ENCODE data around the gene TCEAL9. TPM values are rescaled to one million over a fixed set of nuclear protein-coding genes. Genes with fewer than 3 reads are reported as not detected.

TCEAL9 gene
- total and polyA plus RNA-seq, 2 of the 8 experiments (the other 6 are each of a cell fraction or from before 2014, with no cell fraction given) = 22.2 to 36.8 TPM

GRCh38 chrX:103376118-103376978 is 20.0 kb downstream of the TCEAL9 start, which contains the start of gene BEX3:
BEX3 (plus strand) TSS chrX:103376538; CDS start chrX:103377522, 984 bp downstream.
- 10% methylated on average over 17 of the region's 62 CpGs; no CpG with 5 or more reads in 1 of the 2 experiments for WGBS, 2 experiments (ENCODE audit: extremely low coverage in 1 of 2, insufficient coverage in 1 of 2, insufficient read length in 1 of 2, insufficient replicate concordance in 2 of 2, low coverage in 1 of 2, low lambda C conversion rate in 2 of 2, missing lambda C conversion rate in 1 of 2)
- POLR2A ChIA-PET (ENCODE audit: partially characterized antibody) = interaction anchor here (0.7 to 4.8 kb wide), 11 partner anchors 10 to 88 kb away, joined by 3 to 30 read pairs (median 5); partner anchors contain the start of gene TCEAL9
- Histone ChIP-seq H3K27me3 (replicated peaks in 1 of 4; ENCODE audit: control insufficient read depth in 3 of 4, extremely low read depth in 1 of 4, insufficient read depth in 3 of 4, low read length in 3 of 4) (no peaks in the 10 kb centered on the region), H3K79me2 (ENCODE audit: control insufficient read depth in 1 of 2, insufficient read depth in 2 of 2, low read length in 2 of 2) (peaks cover 0 to 8% of the 10 kb centered on the region in 2 experiments; a peak in 2 of 4 replicates), H2AK5ac (ENCODE audit: low read depth, low read length) (0 out of 2 replicates have a peak within 1 kb of the TSS, but pooled peaks have one; percentile 53), H3K4ac (replicated peaks; ENCODE audit: insufficient read length, low read depth, low read length) (peak within 1 kb of the TSS; percentile 69), H3K36me3 (ENCODE audit: control insufficient read depth in 2 of 4, insufficient read depth in 4 of 4, low read length in 3 of 4) (peaks cover 0 to 32% (median 8%) of the 10 kb centered on the region in 4 experiments; a peak in 6 of 8 replicates), H4K20me1 (replicated peaks in 1 of 2; ENCODE audit: control insufficient read depth in 1 of 2, insufficient read depth in 2 of 2, low read length in 2 of 2) (no peaks in the 10 kb centered on the region), H3K9me3 (ENCODE audit: insufficient read depth in 2 of 2, low read depth in 1 of 2, low read length in 1 of 2) (no peaks in the 10 kb centered on the region), H2BK20ac (ENCODE audit: low read length) (no peak within 1 kb of the TSS), H3K56ac (replicated peaks; ENCODE audit: insufficient read length, low read depth, low read length) (peak within 1 kb of the TSS; percentile 59), H2BK12ac (ENCODE audit: low read depth, low read length) (peak within 1 kb of the TSS; percentile 75; the same call in 1 of the 2 replicates), H4K8ac (ENCODE audit: extremely low read depth, insufficient read depth, low read length) (peak within 1 kb of the TSS; percentile 79; the same call in 1 of the 2 replicates), H3K27ac (ENCODE audit: low read depth, low read length) (peak within 1 kb of the TSS; percentile 92), H3K23ac (ENCODE audit: insufficient read length) (no peak within 1 kb of the TSS), H4K5ac (ENCODE audit: insufficient read length, low read depth, low read length) (peak within 1 kb of the TSS; percentile 92), H2BK120ac (replicated peaks; ENCODE audit: low read depth, low read length) (no peak within 1 kb of the TSS), H3K4me2 (ENCODE audit: insufficient read depth in 1 of 2, low read depth in 2 of 2, low read length in 2 of 2) (peak within 1 kb of the TSS; percentile 70 to 90), H3K14ac (ENCODE audit: insufficient read length) (no peak within 1 kb of the TSS), H2BK5ac (ENCODE audit: low read depth, low read length) (peak within 1 kb of the TSS; percentile 90), H3K9ac (replicated peaks in 1 of 4; ENCODE audit: extremely low read depth in 1 of 4, low read depth in 3 of 4, low read length in 3 of 4) (peak within 1 kb of the TSS; percentile 81 to 90 (median 83)), H3K23me2 (ENCODE audit: low read depth, low read length) (peaks cover 2% of the 10 kb centered on the region; the same call in 1 of the 2 replicates), H2AFZ (ENCODE audit: low read length) (no peak within 1 kb of the TSS), H4K91ac (replicated peaks; ENCODE audit: insufficient read length, low read length) (peak within 1 kb of the TSS; percentile 80), H3K18ac (ENCODE audit: extremely low read depth, low read length) (peak within 1 kb of the TSS; percentile 83), H3K79me1 (ENCODE audit: low read depth, low read length) (no peaks in the 10 kb centered on the region), H2BK15ac (ENCODE audit: low read length) (peak within 1 kb of the TSS; percentile 29; the same call in 1 of the 2 replicates), H3K4me3 (ENCODE audit: extremely low read depth in 1 of 4, insufficient read depth in 2 of 4, low read depth in 3 of 4, low read length in 4 of 4) (peak within 1 kb of the TSS; percentile 65 to 86 (median 69)), H3K4me1 (replicated peaks in 1 of 4; ENCODE audit: control insufficient read depth in 3 of 4, insufficient read depth in 4 of 4, low read length in 3 of 4) (peaks cover 0 to 2% (median under 1%) of the 10 kb centered on the region in 4 experiments; a peak in 4 of 7 replicates)
- no peak for FAIRE-seq
- CTCF ChIA-PET (ENCODE audit: partially characterized antibody) = interaction anchor here (0.6 to 1.2 kb wide), 4 partner anchors 12 to 88 kb away, joined by 4 to 6 read pairs (median 4); partner anchors contain the start of gene TCEAL9
- DNase-seq (ENCODE audit: low read depth in 1 of 2, low spot score in 2 of 2) = peak; percentile 56 to 70
- no peak for TF ChIP-seq CTCF (IDR thresholded peaks at IDR 0.05; ENCODE audit: control extremely low read depth in 1 of 3, insufficient read depth in 1 of 3, low read depth in 1 of 3, low read length in 3 of 3)
- no peak for TF ChIP-seq CBX8 (IDR thresholded peaks at IDR 0.05; ENCODE audit: borderline replicate concordance, low read depth, low read length)
- no peak for TF ChIP-seq CTBP2 (IDR thresholded peaks at IDR 0.05; ENCODE audit: borderline replicate concordance, insufficient read depth, insufficient read length, low read length)
- no peak for TF ChIP-seq SP2 (IDR thresholded peaks at IDR 0.05; ENCODE audit: low read length)
- TF ChIP-seq RNF2 (IDR thresholded peaks at IDR 0.05; ENCODE audit: borderline replicate concordance, low read depth, low read length, missing control alignments, poor library complexity, severe bottlenecking) = no peak
